GM20000 (cell line): ENCODE measurements around the gene YBX3.

Source experiments
- DNase-seq: peaks from one replicate; pipeline ENCODE4 v3.0.0; 2012; ENCODE audit warnings: low spot score
- CTCF ChIP-seq: IDR thresholded peaks from 2 replicates; pipeline ENCODE4 v1.5.1; 2012; ENCODE audit warnings: mild to moderate bottlenecking, control low read depth; ENCODE audit errors: extremely low read depth, missing control alignments

The YBX3 gene

GRCh38 chr12:10716277-10716676 is 6.8 kb downstream of the YBX3 start:
- DNase-seq, result no peak
- no peak for TF ChIP-seq CTCF

- TF ChIP-seq CTCF, result no peak
These were observed 7.6 kb downstream of the YBX3 start for GRCh38 chr12:10715491-10715890.

GRCh38 chr12:10709808-10710207 is 13.3 kb downstream of the YBX3 start:
- DNase-seq, result no peak
- TF ChIP-seq CTCF, result no peak

More at GRCh38 chr12:10715491-10715890, 7.6 kb downstream of the YBX3 start:
- DNase-seq, result no peak

- no peak for TF ChIP-seq CTCF
- DNase-seq, result no peak
These were observed 14.3 kb downstream of the YBX3 start for GRCh38 chr12:10708862-10709261.

- no peak for DNase-seq
These were observed 17.5 kb downstream of the YBX3 start for GRCh38 chr12:10705655-10706054.

GRCh38 chr12:10701843-10702242 is 21.3 kb downstream of the YBX3 start:
- TF ChIP-seq CTCF, result no peak

More at GRCh38 chr12:10705655-10706054, 17.5 kb downstream of the YBX3 start:
- TF ChIP-seq CTCF, result no peak

GRCh38 chr12:10701131-10701681 is 21.9 kb downstream of the YBX3 start:
- no peak for TF ChIP-seq CTCF
- no peak for DNase-seq

More at GRCh38 chr12:10701843-10702242, 21.3 kb downstream of the YBX3 start:
- DNase-seq, result no peak
